GM21423 (cell line): ENCODE measurements around the gene TBC1D10B.

ENCODE experiments used
- ATAC-seq: cut with Tn5 transposase; IDR thresholded peaks from one replicate; pipeline ENCODE4 v1.9.1; 2021; ENCODE audit warnings: mild to moderate bottlenecking, moderate library complexity; ENCODE audit not compliant: unreplicated experiment

The TBC1D10B gene

GRCh38 chr16:30370456-30371247, at the start of gene TBC1D10B:
Gene TBC1D10B, minus strand, starts transcription at chr16:30370494. Its CDS starts 311 bp downstream, at chr16:30370183.
- ATAC-seq = peak; percentile 76

- no peak for ATAC-seq
Measured at GRCh38 chr16:30418350-30419181, 48.3 kb upstream of the TBC1D10B start.

GRCh38 chr16:30417529-30418349, 47.4 kb upstream of the TBC1D10B start:
- ATAC-seq = peak; percentile 70

- ATAC-seq = no peak
Measured at GRCh38 chr16:30416624-30417528, 46.6 kb upstream of the TBC1D10B start.

GRCh38 chr16:30416047-30416603, 45.8 kb upstream of the TBC1D10B start:
- ATAC-seq = no peak

- no peak for ATAC-seq
Measured at GRCh38 chr16:30414159-30414558, 43.9 kb upstream of the TBC1D10B start.

- ATAC-seq = no peak
Measured at GRCh38 chr16:30413112-30413806, 43.0 kb upstream of the TBC1D10B start.

- peak; percentile 47 for ATAC-seq
Measured at GRCh38 chr16:30409125-30410060, 39.1 kb upstream of the TBC1D10B start.

GRCh38 chr16:30407804-30408534, 37.7 kb upstream of the TBC1D10B start:
- ATAC-seq = no peak

GRCh38 chr16:30407102-30407803, 37.0 kb upstream of the TBC1D10B start, which contains the start of gene ZNF771:
Gene ZNF771, plus strand, starts transcription at chr16:30407606. Its CDS starts 448 bp downstream, at chr16:30408054.
- ATAC-seq = peak; percentile 77

GRCh38 chr16:30406795-30407101, 36.5 kb upstream of the TBC1D10B start:
- no peak for ATAC-seq

GRCh38 chr16:30401768-30402425, 31.6 kb upstream of the TBC1D10B start:
- ATAC-seq = no peak

GRCh38 chr16:30399435-30400186, 29.3 kb upstream of the TBC1D10B start:
- ATAC-seq = no peak

GRCh38 chr16:30398661-30399434, 28.6 kb upstream of the TBC1D10B start:
- ATAC-seq = no peak
